G401.6 (cell line): ENCODE measurements around the gene NUDT7.

Experiments
- FAIRE-seq: peaks from 2 replicates; lab custom pipeline; 2012; peaks lifted over from hg19 to GRCh38; lab: Jason Lieb, UNC

NUDT7 gene

GRCh38 chr16:77781091-77781490, 58.8 kb downstream of the NUDT7 start:
- no peak for FAIRE-seq

- no peak for FAIRE-seq
These were observed 60.4 kb downstream of the NUDT7 start for GRCh38 chr16:77782694-77783093.

- FAIRE-seq, result no peak
These were observed 62.4 kb downstream of the NUDT7 start for GRCh38 chr16:77784441-77785372.

- no peak for FAIRE-seq
These were observed 63.1 kb downstream of the NUDT7 start for GRCh38 chr16:77785373-77785764.

GRCh38 chr16:77786186-77786847, 64.0 kb downstream of the NUDT7 start:
- no peak for FAIRE-seq

GRCh38 chr16:77787452-77787851, 65.1 kb downstream of the NUDT7 start:
- FAIRE-seq, result no peak

- no peak for FAIRE-seq
These were observed 66.1 kb downstream of the NUDT7 start, which contains the start of gene VAT1L for GRCh38 chr16:77788181-77789084. Gene VAT1L (plus strand): TSS chr16:77788564. CDS start chr16:77788683, 119 bp downstream.

- FAIRE-seq, result no peak
These were observed 67.0 kb downstream of the NUDT7 start for GRCh38 chr16:77789085-77790008.

GRCh38 chr16:77790009-77790372, 67.7 kb downstream of the NUDT7 start:
- no peak for FAIRE-seq

- no peak for FAIRE-seq
These were observed 68.6 kb downstream of the NUDT7 start for GRCh38 chr16:77790912-77791311.
